Lung (tissue), 12 donors: Measurements from ENCODE around the gene EN1. TPM values are rescaled to one million over a fixed set of nuclear protein-coding genes. Genes with fewer than 3 reads are reported as not detected.

Experiments
- ATAC-seq: fragments of 200-7000 bp; cut with Tn5 transposase; one replicate; pipeline ENCODE4 v1.9.1; 2020; ENCODE audit warnings: moderate number of reproducible peaks; ENCODE audit not compliant: insufficient read depth, low FRiP score
- DNase-seq, 3 donors: peaks; one replicate each; pipeline ENCODE4 v3.0.0-alpha.2; 2013 to 2017
- H3K27ac ChIP-seq, 2 donors: one replicate each; pipeline ENCODE4 v1.5.1; 2013; ENCODE audit warnings: mild to moderate bottlenecking in 2 of 2, moderate library complexity in 2 of 2, control low read depth in 1 of 2, inconsistent platforms in 1 of 2, low read depth in 1 of 2, low read length in 1 of 2
- H3K27me3 ChIP-seq, 3 donors: one replicate each; pipeline ENCODE4 v1.5.1; 2013; ENCODE audit warnings: low read length in 2 of 3; ENCODE audit not compliant: control insufficient read depth in 3 of 3, insufficient read depth in 3 of 3
- H3K36me3 ChIP-seq, 4 donors: one replicate each; pipeline ENCODE4 v1.5.1; 2013; ENCODE audit warnings: low read length in 4 of 4, mild to moderate bottlenecking in 1 of 4, moderate library complexity in 1 of 4; ENCODE audit not compliant: control insufficient read depth in 4 of 4, insufficient read depth in 4 of 4
- H3K4me1 ChIP-seq, 5 donors: one replicate each; pipeline ENCODE4 v1.5.1; 2013; ENCODE audit warnings: low read length in 5 of 5, mild to moderate bottlenecking in 2 of 5, moderate library complexity in 1 of 5; ENCODE audit not compliant: control insufficient read depth in 5 of 5, insufficient read depth in 5 of 5
- H3K4me3 ChIP-seq: one replicate; pipeline ENCODE4 v1.5.1; 2013; ENCODE audit warnings: mild to moderate bottlenecking, control low read depth, moderate library complexity
- H3K9ac ChIP-seq, 2 donors: one replicate each; pipeline ENCODE4 v1.5.1; 2013; ENCODE audit warnings: low read length in 2 of 2, control low read depth in 1 of 2; ENCODE audit not compliant: insufficient read depth in 1 of 2
- H3K9me3 ChIP-seq, 4 donors: one replicate each; pipeline ENCODE4 v1.5.1; 2013; ENCODE audit warnings: low read length in 3 of 4, mild to moderate bottlenecking in 1 of 4, moderate library complexity in 1 of 4; ENCODE audit not compliant: control insufficient read depth in 4 of 4, insufficient read depth in 3 of 4
- WGBS, 2 donors: extraction: QIAGEN DNeasy Blood & Tissue Kit; methylation state at CpG; one replicate each; pipeline ENCODE4 v1.1.7; 2013; 5-methylcytosine and 5-hydroxymethylcytosine counted together
- polyA plus RNA-seq, 2 donors: library from polyadenylated mRNA; stranded (reverse); fragments of 200-250 nt; gene quantifications; one replicate each; pipeline ENCODE4 v1.2.1, GENCODE V29; 2013
- total RNA-seq, 2 donors: library from RNA; depleted of rRNA in 1 of 2; stranded (reverse); fragments of >200 nt in 1 of 2; gene quantifications; one replicate each; pipeline ENCODE4 v1.2.1, GENCODE V29; 2014 to 2021
- TF ChIP-seq, protein P1 (sequence below): IDR thresholded peaks from 2 replicates; pipeline ENCODE4 v1.5.1; 2012; ENCODE audit warnings: mild to moderate bottlenecking; ENCODE audit errors: control extremely low read depth, extremely low read depth
- donor health status: control.
- donor health status: control.
- donor health status: Bipolar disorder and iron deficiency.
- donor health status: healthy.
- donor health status: DM: yes; HTN: yes; CAD: no.

EN1 gene
- total and polyA plus RNA-seq, 4 donors: not detected

DNA sequence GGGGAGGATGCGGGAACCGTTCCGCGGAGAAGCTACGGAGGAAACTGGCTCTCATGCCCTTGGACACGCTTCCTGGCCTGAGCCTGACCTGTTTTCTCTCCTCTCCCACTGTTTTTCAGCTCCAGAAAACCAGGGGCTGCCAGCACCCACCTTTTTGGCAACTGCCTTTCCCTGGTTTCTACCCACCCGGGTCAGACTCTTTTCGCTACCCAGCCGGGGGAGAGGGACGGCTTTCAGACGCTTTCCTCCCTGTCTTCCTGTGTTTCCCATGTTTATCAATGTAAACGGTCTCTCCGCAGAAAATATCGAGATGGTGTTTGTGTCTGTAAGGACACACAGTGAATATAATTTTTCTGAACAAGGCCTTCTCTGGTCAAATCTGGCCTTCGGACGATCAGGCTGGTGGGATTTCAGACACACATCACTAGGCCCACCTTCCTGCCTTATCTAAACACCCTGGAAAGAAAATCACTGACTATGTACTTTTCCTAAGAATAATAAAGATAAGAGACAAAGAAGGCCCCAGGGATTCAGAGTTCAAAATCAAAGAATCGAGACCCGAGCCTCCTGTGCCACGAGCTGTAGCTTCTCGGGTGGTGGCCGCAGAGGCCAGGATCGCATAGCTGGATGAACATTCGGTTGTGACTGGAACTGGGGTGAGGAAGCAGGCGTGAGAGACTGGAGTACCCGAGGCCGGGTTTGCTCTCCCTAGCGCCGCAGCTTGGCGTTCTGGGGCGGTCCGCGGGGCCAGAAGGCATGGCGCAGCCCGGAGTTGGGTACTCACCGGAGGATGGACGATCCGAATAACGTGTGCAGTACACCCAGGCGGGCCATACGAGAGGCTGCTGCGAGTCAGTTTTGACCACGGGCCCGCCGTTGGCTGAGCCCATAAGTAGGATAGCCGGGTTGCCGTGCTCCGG, 1.7 kb downstream of the EN1 start:
- peaks cover 0 to 18% (median 0%) of the 10 kb centered on the region in 4 donors for H3K9me3 ChIP-seq
- no peak overlapping the region for H3K27ac ChIP-seq
- H3K9ac ChIP-seq: no peak overlapping the region
- no peak overlapping the region for H3K4me3 ChIP-seq
- H3K27me3 ChIP-seq: peaks cover 37 to 85% (median 84%) of the 10 kb centered on the region in 3 donors
- no peaks in the 10 kb centered on the region for H3K36me3 ChIP-seq
- TF ChIP-seq, protein P1, sequence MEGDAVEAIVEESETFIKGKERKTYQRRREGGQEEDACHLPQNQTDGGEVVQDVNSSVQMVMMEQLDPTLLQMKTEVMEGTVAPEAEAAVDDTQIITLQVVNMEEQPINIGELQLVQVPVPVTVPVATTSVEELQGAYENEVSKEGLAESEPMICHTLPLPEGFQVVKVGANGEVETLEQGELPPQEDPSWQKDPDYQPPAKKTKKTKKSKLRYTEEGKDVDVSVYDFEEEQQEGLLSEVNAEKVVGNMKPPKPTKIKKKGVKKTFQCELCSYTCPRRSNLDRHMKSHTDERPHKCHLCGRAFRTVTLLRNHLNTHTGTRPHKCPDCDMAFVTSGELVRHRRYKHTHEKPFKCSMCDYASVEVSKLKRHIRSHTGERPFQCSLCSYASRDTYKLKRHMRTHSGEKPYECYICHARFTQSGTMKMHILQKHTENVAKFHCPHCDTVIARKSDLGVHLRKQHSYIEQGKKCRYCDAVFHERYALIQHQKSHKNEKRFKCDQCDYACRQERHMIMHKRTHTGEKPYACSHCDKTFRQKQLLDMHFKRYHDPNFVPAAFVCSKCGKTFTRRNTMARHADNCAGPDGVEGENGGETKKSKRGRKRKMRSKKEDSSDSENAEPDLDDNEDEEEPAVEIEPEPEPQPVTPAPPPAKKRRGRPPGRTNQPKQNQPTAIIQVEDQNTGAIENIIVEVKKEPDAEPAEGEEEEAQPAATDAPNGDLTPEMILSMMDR: no peak
- DNase-seq: no peak
- ATAC-seq: no peak
- 5 to 7% methylated on average over 42 to 47 of the region's 47 CpGs for WGBS, 2 donors
- H3K4me1 ChIP-seq: peaks cover 0 to 20% (median 2%) of the 10 kb centered on the region in 5 donors

DNA sequence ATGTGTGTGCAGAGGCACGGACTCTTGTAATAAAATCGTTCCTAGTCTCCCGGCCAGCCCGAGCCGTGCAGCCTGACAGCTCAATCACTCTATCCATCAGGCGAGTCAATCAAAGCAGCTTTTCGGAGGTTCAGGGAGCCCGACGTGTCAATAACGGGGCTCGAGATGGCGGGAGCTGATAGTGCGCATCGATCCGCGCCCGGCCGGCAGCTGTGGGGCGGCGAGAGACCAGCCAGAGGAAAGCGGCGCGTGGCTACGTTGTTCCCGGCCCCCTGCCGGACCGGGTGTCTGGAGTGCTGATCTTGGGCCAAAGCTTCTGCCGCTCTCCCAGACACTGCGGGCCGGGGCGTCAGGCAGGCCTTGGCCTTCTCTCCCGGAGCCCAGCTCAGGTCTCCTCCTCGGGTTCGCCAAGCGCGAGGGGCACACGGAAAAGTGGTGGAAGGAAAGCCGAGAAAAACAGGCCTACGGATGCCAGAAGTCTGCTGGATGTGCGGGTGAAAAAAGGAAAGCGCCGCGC, 2.4 kb downstream of the EN1 start:
- H3K27me3 ChIP-seq: peaks cover 30 to 85% (median 85%) of the 10 kb centered on the region in 3 donors
- peaks cover 0 to 20% (median 2%) of the 10 kb centered on the region in 5 donors for H3K4me1 ChIP-seq
- TF ChIP-seq, protein P1: no peak
- H3K9ac ChIP-seq: no peak overlapping the region
- WGBS, 2 donors: 6 to 7% methylated on average over 43 of the region's 43 CpGs
- no peak overlapping the region for H3K27ac ChIP-seq
- peaks cover 0 to 18% (median 0%) of the 10 kb centered on the region in 4 donors for H3K9me3 ChIP-seq
- ATAC-seq: no peak
- peak in 1 of 3 donors; percentile 32 for DNase-seq
- no peak overlapping the region for H3K4me3 ChIP-seq
- no peaks in the 10 kb centered on the region for H3K36me3 ChIP-seq

DNA sequence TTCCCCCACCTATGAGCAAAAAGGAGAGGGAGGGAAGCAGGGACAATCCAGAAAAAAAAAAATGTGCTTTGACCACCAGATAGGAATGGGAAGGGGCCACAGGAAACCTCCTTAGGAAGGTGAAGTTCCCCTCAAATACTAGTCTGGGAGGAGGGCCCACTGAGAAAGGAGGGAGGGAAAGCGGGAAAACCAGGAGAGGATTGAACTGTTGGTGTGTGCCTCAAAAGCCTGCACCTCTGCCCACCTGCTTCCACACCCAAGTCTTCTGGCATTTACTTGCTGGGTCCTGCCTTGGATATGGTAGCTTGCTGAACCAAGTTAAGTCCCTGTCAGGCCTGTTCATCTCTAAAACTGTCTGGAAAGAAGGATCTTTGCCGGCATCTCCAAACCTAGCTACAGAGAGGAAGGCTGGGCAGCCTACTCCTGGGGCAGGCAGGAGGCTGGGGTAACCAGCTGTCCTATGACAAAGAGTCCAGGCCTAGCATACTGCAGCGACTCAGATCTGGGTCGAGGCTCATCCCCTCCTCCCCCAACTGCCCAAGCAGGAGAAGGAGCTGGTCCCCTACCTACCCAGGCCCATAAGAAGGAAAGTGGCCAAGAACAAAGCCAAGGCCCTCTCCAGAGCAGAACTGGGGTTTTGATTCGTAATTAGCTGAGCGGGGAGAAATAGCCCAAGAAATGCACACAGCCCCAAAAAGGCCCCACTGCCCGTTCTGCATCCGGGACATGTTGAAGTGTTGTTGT, 3.0 kb downstream of the EN1 start:
- DNase-seq: no peak
- Histone ChIP-seq H3K4me3 (no peak overlapping the region), H3K9ac (no peak overlapping the region), H3K9me3 (peaks cover 0 to 18% (median 0%) of the 10 kb centered on the region in 4 donors), H3K27ac (no peak overlapping the region), H3K4me1 (peaks cover 0 to 20% (median 2%) of the 10 kb centered on the region in 5 donors), H3K27me3 (peaks cover 24 to 86% (median 85%) of the 10 kb centered on the region in 3 donors), H3K36me3 (no peaks in the 10 kb centered on the region)
- TF ChIP-seq, protein P1: no peak
- WGBS, 2 donors: 8 to 10% methylated on average over 8 of the region's 8 CpGs
- no peak for ATAC-seq
